H1 (cell line): Measurements from ENCODE around the gene TRAF5. TPM values are rescaled to one million over a fixed set of nuclear protein-coding genes. Genes with fewer than 3 reads are reported as not detected.
A peak's percentile ranks its signal among the peaks of the same experiment; 100 is the strongest.

Experiments
- CTCF ChIA-PET: fragments of 300-600 bp; sonication (Branson Sonifier 250); formaldehyde crosslinking; loops from one replicate; lab custom pipeline; 2021; ENCODE audit not compliant: partially characterized antibody; lab: Charles Lee
- POLR2A ChIA-PET: fragments of 300-600 bp; sonication (Branson Sonifier 250); formaldehyde crosslinking; loops from one replicate; lab custom pipeline; 2021; ENCODE audit warnings: inconsistent platforms; ENCODE audit not compliant: partially characterized antibody; lab: Charles Lee
- DNase-seq, 2 experiments: peaks; one replicate each; pipeline versions ENCODE4 v3.0.0 to v3.0.0-alpha.2; 2010 to 2022; ENCODE audit warnings: low spot score in 2 of 2, low read depth in 1 of 2, mixed read lengths in 1 of 2
- FAIRE-seq: peaks from 2 replicates; lab custom pipeline; 2011; peaks lifted over from hg19 to GRCh38; lab: Jason Lieb, UNC
- H2AFZ ChIP-seq: 2 replicates; pipeline ENCODE4 v1.8.1; 2012; ENCODE audit warnings: low read length, inconsistent platforms
- H2AK5ac ChIP-seq: 2 replicates; pipeline ENCODE4 v1.6.1; 2013; ENCODE audit warnings: low read depth, low read length
- H2BK120ac ChIP-seq: replicated peaks from 2 replicates; pipeline ENCODE3; 2013; ENCODE audit warnings: low read depth, low read length, inconsistent platforms
- H2BK12ac ChIP-seq: 2 replicates; pipeline ENCODE4 v1.6.1; 2013; ENCODE audit warnings: low read depth, low read length
- H2BK15ac ChIP-seq: 2 replicates; pipeline ENCODE4 v1.6.1; 2013; ENCODE audit warnings: low read length
- H2BK20ac ChIP-seq: 2 replicates; pipeline ENCODE4 v1.6.1; 2013; ENCODE audit warnings: low read length
- H2BK5ac ChIP-seq: 2 replicates; pipeline ENCODE4 v1.6.1; 2013; ENCODE audit warnings: low read depth, low read length
- H3K14ac ChIP-seq: 2 replicates; pipeline ENCODE4 v1.6.1; 2013; ENCODE audit warnings: inconsistent platforms; ENCODE audit not compliant: insufficient read length
- H3K18ac ChIP-seq: 2 replicates; pipeline ENCODE4 v1.6.1; 2013; ENCODE audit warnings: low read length; ENCODE audit errors: extremely low read depth
- H3K23ac ChIP-seq: 2 replicates; pipeline ENCODE4 v1.6.1; 2013; ENCODE audit warnings: inconsistent platforms; ENCODE audit not compliant: insufficient read length
- H3K23me2 ChIP-seq: 2 replicates; pipeline ENCODE4 v1.6.1; 2013; ENCODE audit warnings: low read depth, low read length
- H3K27ac ChIP-seq: 2 replicates; pipeline ENCODE4 v1.6.1; 2011; ENCODE audit warnings: low read depth, low read length, inconsistent platforms
- H3K27me3 ChIP-seq, 4 experiments: replicated peaks in 1 of 4; 1 replicate in 1 of 4; 2 replicates in 3 of 4; pipeline versions ENCODE4 v1.6.1 to v1.8.1; 2011 to 2013; ENCODE audit warnings: low read length in 3 of 4, mild to moderate bottlenecking in 3 of 4, inconsistent platforms in 2 of 4, mixed read lengths in 2 of 4, moderate library complexity in 1 of 4; ENCODE audit not compliant: control insufficient read depth in 3 of 4, insufficient read depth in 3 of 4; ENCODE audit errors: extremely low read depth in 1 of 4
- H3K36me3 ChIP-seq, 4 experiments: 2 replicates each; pipeline versions ENCODE4 v1.6.1 to v1.8.1; 2011 to 2013; ENCODE audit warnings: mild to moderate bottlenecking in 4 of 4, low read length in 3 of 4, moderate library complexity in 2 of 4, control low read depth in 1 of 4, inconsistent platforms in 1 of 4; ENCODE audit not compliant: insufficient read depth in 4 of 4, control insufficient read depth in 2 of 4
- H3K4ac ChIP-seq: replicated peaks from 2 replicates; pipeline ENCODE3; 2013; ENCODE audit warnings: low read length, low read depth, mixed read lengths, inconsistent platforms; ENCODE audit not compliant: insufficient read length
- H3K4me1 ChIP-seq, 4 experiments: replicated peaks in 1 of 4; 1 replicate in 1 of 4; 2 replicates in 3 of 4; pipeline versions ENCODE4 v1.6.1 to v1.8.1; 2011 to 2013; ENCODE audit warnings: low read length in 3 of 4, inconsistent platforms in 2 of 4, mixed read lengths in 1 of 4; ENCODE audit not compliant: insufficient read depth in 4 of 4, control insufficient read depth in 3 of 4
- H3K4me2 ChIP-seq, 2 experiments: 2 replicates each; pipeline versions ENCODE4 v1.6.1 to v1.8.1; 2011 to 2013; ENCODE audit warnings: low read depth in 2 of 2, low read length in 2 of 2, control low read depth in 1 of 2, inconsistent platforms in 1 of 2, mild to moderate bottlenecking in 1 of 2; ENCODE audit not compliant: insufficient read depth in 1 of 2
- H3K4me3 ChIP-seq, 4 experiments: fragments of 200-600, 300-600 bp in 1 of 4; sonication (generic), shearing (Covaris generic), sonication (Bioruptor Twin) in 1 of 4; 2 replicates each; pipeline versions ENCODE4 v1.5.1 to v1.8.1; 2011 to 2016; ENCODE audit warnings: low read length in 4 of 4, low read depth in 3 of 4, control low read depth in 2 of 4, inconsistent platforms in 2 of 4, mild to moderate bottlenecking in 2 of 4, mixed read lengths in 1 of 4, moderate library complexity in 1 of 4; ENCODE audit not compliant: insufficient read depth in 2 of 4; ENCODE audit errors: extremely low read depth in 1 of 4
- H3K56ac ChIP-seq: replicated peaks from 2 replicates; pipeline ENCODE3; 2013; ENCODE audit warnings: low read depth, mild to moderate bottlenecking, mixed read lengths, low read length, inconsistent platforms; ENCODE audit not compliant: insufficient read length
- H3K79me1 ChIP-seq: 2 replicates; pipeline ENCODE4 v1.6.1; 2013; ENCODE audit warnings: low read depth, low read length, control low read depth
- H3K79me2 ChIP-seq, 2 experiments: 2 replicates each; pipeline versions ENCODE4 v1.6.1 to v1.8.1; 2012 to 2013; ENCODE audit warnings: low read length in 2 of 2, mild to moderate bottlenecking in 2 of 2, inconsistent platforms in 1 of 2; ENCODE audit not compliant: insufficient read depth in 2 of 2, control insufficient read depth in 1 of 2
- H3K9ac ChIP-seq, 4 experiments: replicated peaks in 1 of 4; 1 replicate in 1 of 4; 2 replicates in 3 of 4; pipeline versions ENCODE4 v1.6.1 to v1.8.1; 2011 to 2013; ENCODE audit warnings: low read depth in 3 of 4, low read length in 3 of 4, control low read depth in 2 of 4, mild to moderate bottlenecking in 2 of 4, moderate library complexity in 2 of 4, inconsistent platforms in 1 of 4; ENCODE audit errors: extremely low read depth in 1 of 4
- H3K9me3 ChIP-seq, 2 experiments: 2 replicates each; pipeline versions ENCODE4 v1.6.1 to v1.8.1; 2012 to 2013; ENCODE audit warnings: mild to moderate bottlenecking in 2 of 2, moderate library complexity in 2 of 2, control low read depth in 1 of 2, inconsistent platforms in 1 of 2, low read depth in 1 of 2, low read length in 1 of 2, mixed read lengths in 1 of 2; ENCODE audit not compliant: insufficient read depth in 2 of 2
- H4K20me1 ChIP-seq, 2 experiments: replicated peaks in 1 of 2; 2 replicates each; pipeline versions ENCODE3 to v1.8.1; 2011 to 2013; ENCODE audit warnings: inconsistent platforms in 2 of 2, low read length in 2 of 2, mild to moderate bottlenecking in 1 of 2; ENCODE audit not compliant: insufficient read depth in 2 of 2, control insufficient read depth in 1 of 2
- H4K5ac ChIP-seq: 2 replicates; pipeline ENCODE4 v1.6.1; 2013; ENCODE audit warnings: low read length, low read depth, mixed read lengths, inconsistent platforms; ENCODE audit not compliant: insufficient read length
- H4K8ac ChIP-seq: 2 replicates; pipeline ENCODE4 v1.8.0; 2013; ENCODE audit warnings: mild to moderate bottlenecking, moderate library complexity, low read length, inconsistent platforms; ENCODE audit not compliant: insufficient read depth; ENCODE audit errors: extremely low read depth
- H4K91ac ChIP-seq: replicated peaks from 2 replicates; pipeline ENCODE3; 2013; ENCODE audit warnings: low read length, mixed read lengths, inconsistent platforms; ENCODE audit not compliant: insufficient read length
- BACH1 ChIP-seq: IDR thresholded peaks from 2 replicates; pipeline ENCODE4 v1.6.1; 2012; ENCODE audit warnings: low read length, improper control_type of control experiment
- CBX5 ChIP-seq: fragments of 300-800, 300-1000 bp; sonication (generic); IDR thresholded peaks from 2 replicates; pipeline ENCODE4 v1.7.1; 2016; ENCODE audit warnings: antibody characterized with exemption, low read length, low read depth
- CBX8 ChIP-seq: fragments of 300-800, 300-1000 bp; sonication (generic); IDR thresholded peaks from 2 replicates; pipeline ENCODE4 v1.7.1; 2016; ENCODE audit warnings: low read depth, low read length, borderline replicate concordance
- EP300 ChIP-seq, 2 experiments: IDR thresholded peaks; 1 replicate in 1 of 2; 2 replicates in 1 of 2; pipeline ENCODE4 v1.6.1; 2011 to 2012; ENCODE audit warnings: low read depth in 2 of 2, low read length in 2 of 2, mild to moderate bottlenecking in 2 of 2, borderline replicate concordance in 1 of 2, inconsistent platforms in 1 of 2, moderate library complexity in 1 of 2
- FOSL1 ChIP-seq: IDR thresholded peaks from 2 replicates; pipeline ENCODE4 v1.6.1; 2011; ENCODE audit warnings: mild to moderate bottlenecking, low read depth, low read length, moderate library complexity; ENCODE audit not compliant: insufficient read depth
- GABPA ChIP-seq: IDR thresholded peaks from 2 replicates; pipeline ENCODE4 v1.6.1; 2011; ENCODE audit warnings: mild to moderate bottlenecking, low read length, moderate library complexity, borderline replicate concordance; ENCODE audit not compliant: insufficient read depth
- NANOG ChIP-seq: IDR thresholded peaks from 2 replicates; pipeline ENCODE4 v1.6.1; 2011; ENCODE audit warnings: low read length, low read depth, mild to moderate bottlenecking, inconsistent platforms; ENCODE audit not compliant: insufficient read depth, poor library complexity, severe bottlenecking
- RBBP5 ChIP-seq: IDR thresholded peaks from 2 replicates; pipeline ENCODE4 v1.7.1; 2012; ENCODE audit warnings: low read depth, mild to moderate bottlenecking, inconsistent platforms, low read length, moderate library complexity, borderline replicate concordance
- SIN3A ChIP-seq, 2 experiments: IDR thresholded peaks in 1 of 2; conservative IDR thresholded peaks in 1 of 2; 2 replicates each; pipeline ENCODE4 v1.6.1; 2011 to 2012; ENCODE audit warnings: low read length in 2 of 2, improper control_type of control experiment in 1 of 2, low read depth in 1 of 2, mild to moderate bottlenecking in 1 of 2
- SIRT6 ChIP-seq: IDR thresholded peaks from one replicate; pipeline ENCODE4 v1.7.1; 2012; ENCODE audit warnings: low read length, inconsistent platforms
- WGBS, 2 experiments: shearing (Covaris generic) in 1 of 2; methylation state at CpG; one replicate each; pipeline versions ENCODE4 v1.1.6 to v1.1.7; 2013 to 2015; ENCODE audit warnings: low lambda C conversion rate in 2 of 2, mixed read lengths in 2 of 2, inconsistent platforms in 1 of 2, low coverage in 1 of 2, missing lambda C conversion rate in 1 of 2; ENCODE audit not compliant: insufficient replicate concordance in 2 of 2, insufficient coverage in 1 of 2, insufficient read length in 1 of 2; ENCODE audit errors: extremely low coverage in 1 of 2, missing lambda C conversion rate in 1 of 2; 5-methylcytosine and 5-hydroxymethylcytosine counted together
- polyA plus RNA-seq, 7 experiments: library from polyadenylated mRNA; depleted of rRNA in 3 of 7; stranded (reverse) in 5 of 7; unstranded in 2 of 7; fragments of >200 nt in 5 of 7; fragments of 200-250 nt in 2 of 7; gene quantifications; 1 replicate in 5 of 7; 2 replicates in 1 of 7; 4 replicates in 1 of 7; pipeline versions ENCODE4 v1.2.1 to v1.2.3, GENCODE V29; 2011 to 2013; ENCODE audit warnings: missing spikeins in 2 of 7, mixed read lengths in 2 of 7
- total RNA-seq: library from RNA; stranded (reverse); fragmentation: NEBNext Ultra II Directional; extraction: Animal tissue kit (Norgen Biotek cat#: 25700); gene quantifications from 2 replicates; pipeline ENCODE4 v1.2.1, GENCODE V29; 2021

The TRAF5 gene
- total and polyA plus RNA-seq, 2 of the 8 experiments (the other 6 are each of a cell fraction or from before 2014, with no cell fraction given): 13.0 to 17.1 TPM

DNA sequence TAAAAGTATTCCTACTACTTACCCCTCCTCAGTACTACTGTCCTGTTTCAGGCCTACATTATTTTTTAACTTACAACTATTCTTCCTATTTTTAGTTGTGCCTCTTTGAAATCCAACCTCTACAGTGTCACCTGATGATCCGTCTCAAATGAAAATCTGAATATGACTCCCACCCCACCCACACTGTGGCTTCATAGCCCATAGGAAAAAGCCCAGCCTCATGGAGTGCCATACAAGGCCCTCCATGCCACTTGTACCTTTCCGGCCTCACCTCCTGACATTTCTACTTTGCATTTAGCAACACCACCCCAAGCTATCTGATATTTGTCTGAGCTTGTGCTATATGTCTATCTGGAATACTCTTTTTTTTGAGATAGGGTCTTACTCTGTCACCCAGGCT is 49.3 kb downstream of the TRAF5 start:
- H3K4me1 ChIP-seq: peaks cover 0 to 15% (median 10%) of the 10 kb centered on the region in 4 experiments; a peak in 5 of 7 replicates
- H2BK5ac ChIP-seq: peak overlapping the region; percentile 44; the same call in 1 of the 2 replicates
- H4K8ac ChIP-seq: no peak overlapping the region
- ChIA-PET POLR2A (no interaction called here), CTCF (interaction anchor here (0.7 to 1.1 kb wide), 3 partner anchors 17 to 102 kb away, joined by 3 to 5 read pairs (median 3); no protein-coding TSS in a partner anchor)
- no peaks in the 10 kb centered on the region for H3K9me3 ChIP-seq
- no peak overlapping the region; the same call in 1 of the 2 replicates for H2AK5ac ChIP-seq
- H4K5ac ChIP-seq: no peak overlapping the region
- no peaks in the 10 kb centered on the region for H3K79me2 ChIP-seq
- H3K4ac ChIP-seq: peak overlapping the region; percentile 83
- no peaks in the 10 kb centered on the region for H3K23me2 ChIP-seq
- no peak overlapping the region for H2BK12ac ChIP-seq
- no peak overlapping the region for H2BK20ac ChIP-seq
- 46% methylated on average over 2 of the region's 2 CpGs; no CpG with 5 or more reads in 1 of the 2 experiments for WGBS, 2 experiments
- no peaks in the 10 kb centered on the region for H3K27me3 ChIP-seq
- no peak overlapping the region for H2BK15ac ChIP-seq
- H3K79me1 ChIP-seq: no peaks in the 10 kb centered on the region
- FAIRE-seq (no peak), DNase-seq (no peak)
- no peak overlapping the region for H2AFZ ChIP-seq
- H3K4me3 ChIP-seq: no peak overlapping the region
- H3K36me3 ChIP-seq: peaks cover 0 to 4% (median 0%) of the 10 kb centered on the region in 4 experiments; a peak in 2 of 8 replicates
- H2BK120ac ChIP-seq: no peak overlapping the region
- no peak overlapping the region for H3K27ac ChIP-seq
- H3K4me2 ChIP-seq: no peak overlapping the region
- H4K20me1 ChIP-seq: no peaks in the 10 kb centered on the region
- H3K23ac ChIP-seq: no peak overlapping the region
- no peak overlapping the region for H3K56ac ChIP-seq
- H3K18ac ChIP-seq: no peak overlapping the region
- H3K9ac ChIP-seq: no peak overlapping the region
- H4K91ac ChIP-seq: no peak overlapping the region
- H3K14ac ChIP-seq: no peak overlapping the region
- TF ChIP-seq EP300 (IDR thresholded peaks at IDR 0.05; ENCODE audit: borderline replicate concordance in 1 of 2, low read depth in 2 of 2, low read length in 2 of 2) (no peak), SIN3A (conservative IDR thresholded peaks at IDR 0.05 in 1 of 2, IDR thresholded peaks at IDR 0.05 in 1 of 2; ENCODE audit: low read depth in 1 of 2, low read length in 2 of 2) (no peak), RBBP5 (no peak), BACH1 (no peak), FOSL1 (no peak), CBX8 (no peak), CBX5 (no peak), GABPA (no peak), NANOG (no peak), SIRT6 (no peak)
